K562 (cell line): ENCODE data around the gene SCTR.

Experiments
- BRF2 ChIP-seq: IDR thresholded peaks from 3 replicates; pipeline ENCODE4 v1.6.1; 2011; ENCODE audit warnings: borderline replicate concordance, mild to moderate bottlenecking; ENCODE audit not compliant: insufficient read length, insufficient read depth
- PYGO2 ChIP-seq: fragments of 450-650 bp; IDR thresholded peaks from 2 replicates; pipeline ENCODE4 v1.6.1; 2016; ENCODE audit warnings: mild to moderate bottlenecking, missing genetic modification characterization, moderate library complexity, missing compliant biosample characterization
- ZFX ChIP-seq: sonication (generic); formaldehyde crosslinking; IDR thresholded peaks from 2 replicates; pipeline ENCODE4 v1.8.0; 2022; ENCODE audit warnings: mild to moderate bottlenecking, missing genetic modification reagents, moderate library complexity
- ZNF707 ChIP-seq: fragments of 250-450 bp; sonication (Bioruptor Pico); conservative IDR thresholded peaks from 2 replicates; pipeline ENCODE4 v1.8.0; 2022; ENCODE audit warnings: inconsistent platforms, mild to moderate bottlenecking, moderate library complexity
- ZSCAN29 ChIP-seq: fragments of 450-650 bp; IDR thresholded peaks from 2 replicates; pipeline ENCODE4 v1.6.1; 2017
- ZZZ3 ChIP-seq: fragments of 450-650 bp; IDR thresholded peaks from 2 replicates; pipeline ENCODE4 v1.6.1; 2016; ENCODE audit warnings: antibody characterized with exemption, mild to moderate bottlenecking, moderate library complexity
- TF ChIP-seq, protein P1 (sequence below), 3 experiments: IDR thresholded peaks in 2 of 3; conservative IDR thresholded peaks in 1 of 3; 2 replicates each; pipeline ENCODE4 v1.5.1; 2011 to 2012; ENCODE audit warnings: low read length in 3 of 3, mild to moderate bottlenecking in 3 of 3, control low read depth in 2 of 3, improper control_type of control experiment in 1 of 3, inconsistent platforms in 1 of 3, low read depth in 1 of 3, mixed read lengths in 1 of 3, moderate library complexity in 1 of 3; ENCODE audit not compliant: insufficient read depth in 2 of 3
- TF ChIP-seq, protein P2 (sequence below): sonication (generic); formaldehyde crosslinking; IDR thresholded peaks from 2 replicates; pipeline ENCODE4 v1.8.1; 2023; ENCODE audit warnings: mild to moderate bottlenecking, missing genetic modification reagents

DNA sequence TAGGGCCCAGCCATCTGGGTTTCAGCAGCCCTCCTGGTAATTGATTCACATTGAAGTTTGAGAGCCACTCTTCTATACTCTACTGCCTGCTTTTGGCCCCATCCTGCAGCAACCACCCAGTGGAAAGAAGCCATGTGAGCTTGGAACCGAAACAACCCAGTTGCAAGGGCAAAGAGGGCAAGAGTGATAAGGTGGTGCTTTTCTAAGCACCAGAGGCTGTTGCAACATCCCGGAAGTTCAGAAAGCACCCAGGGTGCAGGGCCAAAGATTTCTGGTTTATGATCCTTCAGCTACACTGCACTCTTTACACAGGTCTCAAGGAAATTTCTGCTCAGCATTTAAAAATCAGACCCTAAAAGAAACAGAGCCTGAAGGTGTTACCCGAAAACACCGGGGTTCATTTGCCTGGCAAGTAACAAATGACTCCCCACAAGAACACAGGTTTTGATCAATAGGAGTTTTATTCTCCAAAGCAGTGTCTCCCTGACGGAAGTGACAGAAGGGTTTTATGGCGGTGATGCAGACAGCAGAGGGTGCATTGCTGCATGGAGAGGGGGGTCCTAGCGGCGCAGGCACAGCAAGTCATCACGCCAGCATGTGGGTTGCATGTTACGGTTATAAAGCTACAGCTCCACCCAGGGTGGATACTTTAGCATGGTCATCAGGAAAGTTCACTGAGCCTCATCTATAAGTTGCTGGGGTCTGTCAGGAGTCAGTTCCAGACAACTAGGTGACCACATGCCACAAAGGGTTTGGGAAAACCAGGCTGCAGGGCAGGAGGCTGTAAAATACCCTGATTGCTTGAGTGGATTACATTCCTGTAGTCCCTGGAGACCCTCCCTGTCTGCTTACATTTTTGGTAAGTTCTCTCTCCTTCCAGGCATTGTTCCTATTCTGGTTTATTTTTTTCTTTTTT is 121.4 kb downstream of the SCTR start:
- TF ChIP-seq, protein P1, sequence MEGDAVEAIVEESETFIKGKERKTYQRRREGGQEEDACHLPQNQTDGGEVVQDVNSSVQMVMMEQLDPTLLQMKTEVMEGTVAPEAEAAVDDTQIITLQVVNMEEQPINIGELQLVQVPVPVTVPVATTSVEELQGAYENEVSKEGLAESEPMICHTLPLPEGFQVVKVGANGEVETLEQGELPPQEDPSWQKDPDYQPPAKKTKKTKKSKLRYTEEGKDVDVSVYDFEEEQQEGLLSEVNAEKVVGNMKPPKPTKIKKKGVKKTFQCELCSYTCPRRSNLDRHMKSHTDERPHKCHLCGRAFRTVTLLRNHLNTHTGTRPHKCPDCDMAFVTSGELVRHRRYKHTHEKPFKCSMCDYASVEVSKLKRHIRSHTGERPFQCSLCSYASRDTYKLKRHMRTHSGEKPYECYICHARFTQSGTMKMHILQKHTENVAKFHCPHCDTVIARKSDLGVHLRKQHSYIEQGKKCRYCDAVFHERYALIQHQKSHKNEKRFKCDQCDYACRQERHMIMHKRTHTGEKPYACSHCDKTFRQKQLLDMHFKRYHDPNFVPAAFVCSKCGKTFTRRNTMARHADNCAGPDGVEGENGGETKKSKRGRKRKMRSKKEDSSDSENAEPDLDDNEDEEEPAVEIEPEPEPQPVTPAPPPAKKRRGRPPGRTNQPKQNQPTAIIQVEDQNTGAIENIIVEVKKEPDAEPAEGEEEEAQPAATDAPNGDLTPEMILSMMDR (IDR thresholded peaks at IDR 0.05 in 2 of 3, conservative IDR thresholded peaks at IDR 0.05 in 1 of 3; ENCODE audit: insufficient read depth in 2 of 3, low read depth in 1 of 3, low read length in 3 of 3): 0 out of 6 replicates have a peak, but pooled peaks of 1 of the 3 experiments have one; percentile 1
- no peak for TF ChIP-seq ZFX
- no peak for TF ChIP-seq ZNF707 (CRISPR knock-in tag)
- no peak for TF ChIP-seq ZSCAN29
- TF ChIP-seq PYGO2 (tag): no peak
- TF ChIP-seq, protein P2, sequence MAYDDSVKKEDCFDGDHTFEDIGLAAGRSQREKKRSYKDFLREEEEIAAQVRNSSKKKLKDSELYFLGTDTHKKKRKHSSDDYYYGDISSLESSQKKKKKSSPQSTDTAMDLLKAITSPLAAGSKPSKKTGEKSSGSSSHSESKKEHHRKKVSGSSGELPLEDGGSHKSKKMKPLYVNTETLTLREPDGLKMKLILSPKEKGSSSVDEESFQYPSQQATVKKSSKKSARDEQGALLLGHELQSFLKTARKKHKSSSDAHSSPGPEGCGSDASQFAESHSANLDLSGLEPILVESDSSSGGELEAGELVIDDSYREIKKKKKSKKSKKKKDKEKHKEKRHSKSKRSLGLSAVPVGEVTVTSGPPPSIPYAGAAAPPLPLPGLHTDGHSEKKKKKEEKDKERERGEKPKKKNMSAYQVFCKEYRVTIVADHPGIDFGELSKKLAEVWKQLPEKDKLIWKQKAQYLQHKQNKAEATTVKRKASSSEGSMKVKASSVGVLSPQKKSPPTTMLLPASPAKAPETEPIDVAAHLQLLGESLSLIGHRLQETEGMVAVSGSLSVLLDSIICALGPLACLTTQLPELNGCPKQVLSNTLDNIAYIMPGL: no peak
- no peak for TF ChIP-seq BRF2
- no peak for TF ChIP-seq ZZZ3
